Measurements from ENCODE around the gene ARHGDIA. TPM values are rescaled to one million over a fixed set of nuclear protein-coding genes. Genes with fewer than 3 reads are reported as not detected.
"Not testable (repeated sequence)": the region's sequence is repeated elsewhere in the genome, so short reads cannot be mapped to it uniquely, and the experiment has no call there.

The ARHGDIA gene
- total RNA-seq, 6 experiments from 2014 or later, result 758 to 1,040 (median 908) TPM

GRCh38 chr17:81842378-81842724 lies 28.8 kb downstream of the ARHGDIA start:
- TF ChIP-seq CTCF (IDR thresholded peaks at IDR 0.05), result no peak
- no peak for DNase-seq
- Mint-ChIP-seq H3K4me1 (ENCODE audit: low read depth) (peaks cover 7% of the 10 kb centered on the region), H3K27me3 (ENCODE audit: insufficient read depth) (peaks cover 9% of the 10 kb centered on the region; the same call in 1 of the 2 replicates), H3K27ac (no peak overlapping the region), H3K4me3 (no peak overlapping the region), H3K9me3 (no peaks in the 10 kb centered on the region), H3K36me3 (ENCODE audit: low read depth) (peaks cover 16% of the 10 kb centered on the region)

- Mint-ChIP-seq H3K27me3 (ENCODE audit: insufficient read depth) (peaks cover 9% of the 10 kb centered on the region; the same call in 1 of the 2 replicates), H3K9me3 (no peaks in the 10 kb centered on the region), H3K27ac (no peak overlapping the region), H3K4me3 (no peak overlapping the region), H3K36me3 (ENCODE audit: low read depth) (peaks cover 16% of the 10 kb centered on the region), H3K4me1 (ENCODE audit: low read depth) (peaks cover 7% of the 10 kb centered on the region)
- no peak for DNase-seq
- TF ChIP-seq CTCF (IDR thresholded peaks at IDR 0.05), result no peak
Observed at GRCh38 chr17:81841866-81842265, 29.3 kb downstream of the ARHGDIA start.

- Mint-ChIP-seq H3K9me3 (no peaks in the 10 kb centered on the region), H3K36me3 (ENCODE audit: low read depth) (peaks cover 16% of the 10 kb centered on the region), H3K4me3 (no peak overlapping the region), H3K27ac (no peak overlapping the region), H3K4me1 (ENCODE audit: low read depth) (peaks cover 7% of the 10 kb centered on the region), H3K27me3 (ENCODE audit: insufficient read depth) (peaks cover 7% of the 10 kb centered on the region; the same call in 1 of the 2 replicates)
- DNase-seq, result no peak
- TF ChIP-seq CTCF (IDR thresholded peaks at IDR 0.05), result no peak
Observed at GRCh38 chr17:81840826-81841778, 30.0 kb downstream of the ARHGDIA start.

GRCh38 chr17:81840059-81840458 lies 31.1 kb downstream of the ARHGDIA start:
- DNase-seq; H3K27me3 Mint-ChIP-seq (ENCODE audit: insufficient read depth); H3K9me3 Mint-ChIP-seq; H3K4me3 Mint-ChIP-seq; H3K27ac Mint-ChIP-seq; H3K4me1 Mint-ChIP-seq (ENCODE audit: low read depth): not testable (repeated sequence)
- H3K36me3 Mint-ChIP-seq (ENCODE audit: low read depth), result peaks cover 16% of the 10 kb centered on the region

- Mint-ChIP-seq H3K4me3 (no peak overlapping the region), H3K27ac (no peak overlapping the region), H3K9me3 (no peaks in the 10 kb centered on the region), H3K36me3 (ENCODE audit: low read depth) (peaks cover 10% of the 10 kb centered on the region), H3K27me3 (ENCODE audit: insufficient read depth) (peaks cover 3% of the 10 kb centered on the region; the same call in 1 of the 2 replicates), H3K4me1 (ENCODE audit: low read depth) (peaks cover 7% of the 10 kb centered on the region)
- DNase-seq, result no peak
- TF ChIP-seq CTCF (IDR thresholded peaks at IDR 0.05), result no peak
Observed at GRCh38 chr17:81839301-81839700, 31.8 kb downstream of the ARHGDIA start.

- no peak overlapping the region for H3K4me3 Mint-ChIP-seq
- no peak for TF ChIP-seq CTCF (IDR thresholded peaks at IDR 0.05)
Observed at GRCh38 chr17:81838753-81839255, 32.3 kb downstream of the ARHGDIA start.

More at GRCh38 chr17:81838753-81839255, 32.3 kb downstream of the ARHGDIA start:
- Mint-ChIP-seq H3K36me3 (ENCODE audit: low read depth) (peaks cover 6% of the 10 kb centered on the region), H3K27me3 (ENCODE audit: insufficient read depth) (peaks cover 3% of the 10 kb centered on the region; the same call in 1 of the 2 replicates), H3K4me1 (ENCODE audit: low read depth) (peaks cover 7% of the 10 kb centered on the region), H3K9me3 (no peaks in the 10 kb centered on the region), H3K27ac (no peak overlapping the region)
- no peak for DNase-seq
